GM18526 (cell line): ENCODE measurements around the gene SIGLEC11.

Experiments used
- POLR2A ChIP-seq: IDR thresholded peaks from 3 replicates; pipeline ENCODE4 v1.6.1; 2011; ENCODE audit not compliant: insufficient read length; ENCODE audit errors: extremely low read depth

SIGLEC11 gene

DNA sequence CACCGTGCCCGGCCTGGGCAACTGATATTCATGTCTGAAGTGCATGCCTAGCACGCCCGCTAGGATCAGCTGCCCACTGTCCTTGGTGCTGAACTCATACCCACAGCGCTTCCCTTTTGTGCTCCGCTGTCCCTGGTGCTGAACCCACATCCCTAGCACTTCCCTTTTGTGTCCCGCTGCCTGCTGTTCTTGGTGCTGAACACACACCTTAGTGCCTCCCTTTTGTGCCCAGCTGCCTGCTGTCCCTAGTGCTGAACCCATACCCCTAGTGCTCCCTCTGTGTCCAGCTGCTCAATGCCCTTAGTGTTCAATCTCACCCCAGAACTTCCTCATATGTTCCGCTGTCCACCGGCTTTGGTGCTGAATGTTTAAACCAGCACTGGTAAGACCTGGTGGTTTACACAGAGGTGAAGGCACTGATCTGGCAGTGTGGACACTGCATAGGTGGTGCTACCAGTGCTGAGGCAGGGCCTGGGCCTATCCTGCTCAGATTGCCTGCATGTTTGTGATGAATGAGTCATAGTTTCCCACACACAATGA is 26.3 kb upstream of the SIGLEC11 start:
- no peak for TF ChIP-seq POLR2A

DNA sequence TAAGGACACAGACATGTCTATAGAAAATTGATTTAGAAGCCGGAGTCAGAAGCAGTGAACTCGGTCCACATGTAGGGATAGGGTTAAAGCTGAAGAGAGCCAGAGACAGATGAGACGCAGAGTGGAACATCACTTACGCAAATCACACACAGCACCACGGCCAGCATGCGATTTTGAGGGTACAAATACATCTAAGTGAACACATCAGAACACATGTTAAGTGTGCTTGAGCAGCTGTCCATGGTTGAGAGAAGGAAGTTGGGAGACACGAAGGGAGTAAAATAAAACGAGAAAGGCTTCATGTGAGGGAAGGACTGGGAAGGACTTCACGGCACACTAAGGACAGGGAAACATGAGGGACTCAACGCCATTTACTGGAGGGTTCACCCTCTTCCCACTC is 25.4 kb upstream of the SIGLEC11 start:
- no peak for TF ChIP-seq POLR2A

DNA sequence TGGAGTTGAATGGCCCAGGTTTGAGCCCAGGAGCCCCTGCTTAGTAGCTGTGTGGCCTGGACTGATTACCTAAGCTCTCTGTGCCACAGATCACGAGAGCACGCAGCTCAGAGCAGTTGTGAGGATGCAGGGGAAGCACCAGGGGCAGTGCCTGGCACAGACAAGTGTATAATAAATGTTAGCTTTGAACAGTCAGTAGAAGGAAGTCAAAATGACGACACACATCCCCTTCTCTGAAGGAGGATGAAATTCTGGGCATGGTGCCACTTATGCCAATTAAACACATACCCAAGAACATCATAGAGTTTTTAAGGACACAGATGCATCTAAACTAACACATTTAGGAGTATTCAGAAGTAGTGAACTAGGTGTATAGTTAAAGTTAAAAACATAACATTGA is 24.9 kb upstream of the SIGLEC11 start:
- TF ChIP-seq POLR2A = no peak

DNA sequence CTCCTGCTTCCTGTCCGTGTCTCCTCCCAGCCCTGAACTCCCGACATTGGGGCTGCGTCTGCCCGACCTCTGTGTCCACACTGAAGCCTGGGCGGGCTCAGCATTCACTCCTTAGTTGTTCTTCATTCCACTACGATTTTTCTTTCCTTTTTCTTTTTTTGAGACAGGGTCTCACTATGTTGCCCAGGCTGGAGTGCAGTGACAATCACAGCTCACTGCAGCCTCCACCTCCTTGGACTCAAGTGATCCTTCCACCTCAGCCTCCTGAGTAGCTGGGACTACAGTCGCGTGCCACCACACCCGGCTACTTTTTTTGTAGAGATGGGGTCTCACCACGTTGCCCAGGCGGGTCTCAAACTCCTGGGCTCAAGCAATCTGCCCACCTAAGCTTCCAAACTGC is 23.5 kb upstream of the SIGLEC11 start:
- no peak for TF ChIP-seq POLR2A

GRCh38 chr19:49983645-49984229 is 22.8 kb upstream of the SIGLEC11 start:
- TF ChIP-seq POLR2A = no peak

GRCh38 chr19:49981603-49982593 is 20.9 kb upstream of the SIGLEC11 start:
- no peak for TF ChIP-seq POLR2A

GRCh38 chr19:49978324-49978723 is 17.4 kb upstream of the SIGLEC11 start:
- no peak for TF ChIP-seq POLR2A

DNA sequence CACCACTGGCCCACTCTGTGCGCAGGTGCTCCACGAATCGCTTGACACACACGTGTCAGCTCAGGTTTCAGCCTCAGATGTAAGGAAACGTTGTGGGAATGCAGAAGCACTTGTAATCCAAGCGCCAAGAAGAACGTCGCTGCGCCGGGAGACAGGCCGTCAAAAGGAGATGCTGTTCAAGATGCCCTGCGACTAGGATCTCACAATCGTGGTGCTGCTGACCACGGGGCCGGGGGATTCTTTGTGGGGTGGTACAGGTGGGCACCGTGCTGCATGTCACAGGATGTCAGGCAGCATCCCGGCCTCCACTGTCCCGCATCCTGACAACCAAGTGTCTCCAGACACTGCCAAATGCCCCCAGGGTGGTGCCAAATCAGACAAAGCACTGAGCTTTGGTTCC is 16.9 kb upstream of the SIGLEC11 start:
- TF ChIP-seq POLR2A = no peak

GRCh38 chr19:49977076-49977475 is 16.1 kb upstream of the SIGLEC11 start:
- no peak for TF ChIP-seq POLR2A

- TF ChIP-seq POLR2A = no peak
Observed at GRCh38 chr19:49976496-49976895, 15.5 kb upstream of the SIGLEC11 start.

DNA sequence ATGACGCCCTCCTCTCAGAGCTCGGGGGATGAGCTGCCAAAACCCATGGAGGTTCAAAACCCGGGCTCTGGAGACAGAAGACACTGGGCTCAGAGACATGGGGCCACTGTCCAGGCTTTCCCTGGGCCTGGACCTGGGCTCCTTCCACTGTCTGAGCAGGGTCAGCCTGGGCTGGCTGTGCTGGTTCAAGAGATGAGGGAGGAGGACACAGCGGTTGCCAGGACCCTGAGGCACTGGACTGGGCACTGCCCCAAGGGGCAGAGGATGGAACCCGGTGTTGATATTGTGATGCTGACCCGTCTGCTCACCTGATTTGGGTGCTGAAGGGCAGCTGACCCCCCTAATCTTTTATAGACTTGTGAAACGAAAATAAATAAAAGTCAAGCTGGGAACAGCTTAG is 14.1 kb upstream of the SIGLEC11 start:
- TF ChIP-seq POLR2A = no peak

DNA sequence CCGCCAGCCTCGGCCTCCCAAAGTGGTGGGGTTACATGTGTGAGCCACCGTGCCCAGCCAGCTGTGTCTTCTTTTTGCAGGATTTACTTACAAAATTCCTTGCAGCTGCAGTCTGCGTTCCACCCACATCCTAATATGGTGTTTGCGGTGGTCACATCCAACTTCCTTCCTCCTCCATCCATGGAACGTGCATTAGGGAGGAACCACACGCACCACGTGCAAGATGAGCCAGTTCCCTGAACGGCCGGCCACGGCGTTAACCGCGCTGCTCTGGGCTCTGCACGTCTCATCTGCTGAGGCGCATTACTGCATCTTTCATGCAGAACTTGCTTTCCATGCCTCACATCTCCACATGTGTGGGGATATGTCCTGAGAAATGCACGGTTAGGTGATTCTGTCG is 13.0 kb upstream of the SIGLEC11 start:
- TF ChIP-seq POLR2A = no peak

DNA sequence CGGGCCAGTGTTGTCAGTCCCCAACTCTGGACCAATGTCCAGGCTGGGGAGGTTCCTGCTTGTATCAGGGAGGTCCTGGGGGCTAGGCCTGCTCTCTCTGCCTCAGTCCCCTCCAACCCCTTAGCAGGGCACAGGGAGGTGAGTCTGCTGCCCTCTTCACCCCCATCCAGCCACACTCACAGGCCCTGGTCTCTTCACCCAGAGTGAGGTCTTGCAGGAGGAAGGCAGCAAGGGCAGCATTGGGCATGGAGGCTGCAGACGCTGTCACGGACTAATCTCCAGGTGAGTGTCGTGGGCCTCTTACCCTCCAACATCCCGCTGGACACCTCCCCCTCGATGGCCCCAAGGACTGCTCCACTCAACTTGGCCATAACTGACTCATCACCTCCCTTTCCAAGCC is 11.9 kb upstream of the SIGLEC11 start:
- no peak for TF ChIP-seq POLR2A

DNA sequence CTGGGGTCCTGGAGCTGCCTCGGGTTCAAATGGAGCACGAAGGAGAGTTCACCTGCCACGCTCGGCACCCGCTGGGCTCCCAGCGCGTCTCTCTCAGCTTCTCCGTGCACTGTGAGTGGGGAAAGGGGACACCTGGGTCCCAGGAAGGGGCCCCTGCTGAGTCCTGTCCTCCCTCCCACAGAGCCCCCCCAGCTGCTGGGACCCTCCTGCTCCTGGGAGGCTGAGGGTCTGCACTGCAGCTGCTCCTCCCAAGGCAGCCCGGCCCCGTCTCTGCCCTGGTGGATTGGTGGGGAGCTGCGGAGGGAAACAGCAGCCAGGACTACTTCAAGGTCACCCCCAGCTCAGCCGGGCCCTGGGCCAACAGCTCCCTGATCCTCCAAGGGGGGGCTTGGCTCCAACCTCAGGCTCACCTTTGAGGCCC is 11.0 kb upstream of the SIGLEC11 start:
- no peak for TF ChIP-seq POLR2A

- TF ChIP-seq POLR2A = no peak
Observed at GRCh38 chr19:49968279-49968922, 7.4 kb upstream of the SIGLEC11 start.
